HCT116 (cell line): ENCODE measurements around the gene CTBP2. TPM values are rescaled to one million over a fixed set of nuclear protein-coding genes. Genes with fewer than 3 reads are reported as not detected.

ENCODE experiments used
- ATAC-seq: fragments of 200-7000 bp; cut with Tn5 transposase; 2 replicates; pipeline ENCODE4 v1.9.1; 2020; ENCODE audit warnings: mild to moderate bottlenecking, moderate library complexity
- BruUV-seq: library from RNA; stranded (reverse); fragments of 400-500 nt; replicated peaks from 2 replicates; lab custom pipeline; 2021; lab: Mats Ljungman, UMichigan
- CTCF ChIA-PET: fragments of 300-600 bp; sonication (Branson Sonifier 250); formaldehyde crosslinking; loops from one replicate; lab custom pipeline; 2021; ENCODE audit warnings: antibody characterized with exemption; lab: Charles Lee
- POLR2A ChIA-PET: fragments of 300-600, 350-600 bp; sonication (Branson Sonifier 250); formaldehyde crosslinking; loops from one replicate; lab custom pipeline; 2021; ENCODE audit warnings: antibody characterized with exemption; lab: Charles Lee
- RAD21 ChIA-PET, 2 experiments: fragments of 300-600 bp; sonication (Branson Sonifier 250); formaldehyde crosslinking; loops; one replicate each; lab custom pipeline; 2023; ENCODE audit warnings: low total read pairs in 2 of 2; ENCODE audit not compliant: uncharacterized antibody in 2 of 2, unreplicated experiment in 2 of 2, low non-redundant PET in 1 of 2; lab: Charles Lee
- DNase-seq: peaks from one replicate; pipeline ENCODE4 v3.0.0-alpha.2; 2010; ENCODE audit warnings: low read depth, low spot score
- H2AFZ ChIP-seq: fragments of 200-600 bp; shearing (Covaris generic), sonication (generic); 2 replicates; pipeline ENCODE4 v1.6.1; 2017; ENCODE audit warnings: low read depth, mixed run types, mixed read lengths, antibody characterized with exemption, low read length; ENCODE audit not compliant: poor library complexity, severe bottlenecking
- H3K27ac ChIP-seq: 2 replicates; pipeline ENCODE4 v1.5.1; 2012; ENCODE audit warnings: low read depth, low read length
- H3K27me3 ChIP-seq: fragments of 200-600 bp; sonication (generic); 2 replicates; pipeline ENCODE4 v1.6.1; 2016; ENCODE audit warnings: mixed run types, low read length, mixed read lengths; ENCODE audit not compliant: insufficient read depth
- H3K36me3 ChIP-seq, 2 experiments: fragments of 200-500 bp in 1 of 2; fragments of 200-600 bp in 1 of 2; sonication (Bioruptor generic) in 1 of 2; sonication (generic) in 1 of 2; 2 replicates each; pipeline versions ENCODE4 v1.5.1 to v1.6.1; 2014 to 2016; ENCODE audit warnings: low read length in 2 of 2, inconsistent platforms in 1 of 2, mixed read lengths in 1 of 2, mixed run types in 1 of 2; ENCODE audit not compliant: insufficient read depth in 2 of 2, control insufficient read depth in 1 of 2
- H3K4me1 ChIP-seq, 2 experiments: fragments of 200-600 bp in 1 of 2; sonication (generic) in 1 of 2; 2 replicates each; pipeline versions ENCODE4 v1.5.1 to v1.6.1; 2012 to 2017; ENCODE audit warnings: low read length in 2 of 2, inconsistent platforms in 1 of 2, mild to moderate bottlenecking in 1 of 2, mixed read lengths in 1 of 2, mixed run types in 1 of 2, moderate library complexity in 1 of 2; ENCODE audit not compliant: insufficient read depth in 2 of 2, control insufficient read depth in 1 of 2
- H3K4me2 ChIP-seq: fragments of 200-600 bp; sonication (generic); 2 replicates; pipeline ENCODE4 v1.6.1; 2017; ENCODE audit warnings: mixed run types, low read length, mixed read lengths
- H3K4me3 ChIP-seq, 2 experiments: fragments of 200-600 bp in 1 of 2; sonication (generic) in 1 of 2; replicated peaks in 1 of 2; 2 replicates each; pipeline ENCODE4 v1.5.1; 2011 to 2016; ENCODE audit warnings: low read length in 2 of 2, control low read depth in 1 of 2, low read depth in 1 of 2, mild to moderate bottlenecking in 1 of 2, mixed read lengths in 1 of 2, mixed run types in 1 of 2
- H3K79me2 ChIP-seq: fragments of 200-600 bp; sonication (generic); 2 replicates; pipeline ENCODE4 v1.6.1; 2017; ENCODE audit warnings: mild to moderate bottlenecking, mixed run types, low read length, moderate library complexity, mixed read lengths; ENCODE audit not compliant: insufficient read depth
- H3K9ac ChIP-seq: fragments of 200-600 bp; sonication (generic); 2 replicates; pipeline ENCODE4 v1.6.1; 2016; ENCODE audit warnings: low read length, mixed read lengths
- H3K9me2 ChIP-seq: fragments of 200-600 bp; sonication (generic), shearing (Covaris generic); 2 replicates; pipeline ENCODE4 v1.6.1; 2017; ENCODE audit warnings: mixed run types, mild to moderate bottlenecking, moderate library complexity; ENCODE audit not compliant: insufficient read depth
- H3K9me3 ChIP-seq, 2 experiments: fragments of 200-500 bp in 1 of 2; fragments of 200-600 bp in 1 of 2; sonication (Bioruptor generic) in 1 of 2; sonication (generic) in 1 of 2; 2 replicates each; pipeline ENCODE4 v1.6.1; 2014 to 2017; ENCODE audit warnings: low read length in 2 of 2, mixed read lengths in 2 of 2, inconsistent platforms in 1 of 2, low read depth in 1 of 2, mild to moderate bottlenecking in 1 of 2, mixed run types in 1 of 2, moderate library complexity in 1 of 2; ENCODE audit not compliant: control insufficient read depth in 1 of 2, insufficient read depth in 1 of 2
- H4K20me1 ChIP-seq: fragments of 200-600 bp; sonication (generic), shearing (Covaris generic); 2 replicates; pipeline ENCODE4 v1.6.1; 2017; ENCODE audit warnings: mixed run types, mild to moderate bottlenecking, moderate library complexity; ENCODE audit not compliant: insufficient read depth
- CEBPB ChIP-seq: IDR thresholded peaks from 2 replicates; pipeline ENCODE4 v1.6.1; 2012; ENCODE audit warnings: low read depth
- FOSL1 ChIP-seq: IDR thresholded peaks from 2 replicates; pipeline ENCODE4 v1.6.1; 2012; ENCODE audit warnings: low read depth
- POLR2A ChIP-seq: IDR thresholded peaks from 2 replicates; pipeline ENCODE4 v1.7.0; 2011; ENCODE audit warnings: borderline replicate concordance; ENCODE audit not compliant: insufficient read depth, insufficient read length; ENCODE audit errors: extremely low read depth
- POLR2AphosphoS5 ChIP-seq: IDR thresholded peaks from 2 replicates; pipeline ENCODE4 v1.6.1; 2011; ENCODE audit warnings: mild to moderate bottlenecking, low read depth, low read length, moderate library complexity
- RAD21 ChIP-seq: IDR thresholded peaks from 2 replicates; pipeline ENCODE4 v1.6.1; 2012; ENCODE audit warnings: low read depth, mild to moderate bottlenecking
- SP1 ChIP-seq: IDR thresholded peaks from 2 replicates; pipeline ENCODE4 v1.6.1; 2012; ENCODE audit warnings: low read depth
- SRF ChIP-seq: IDR thresholded peaks from 2 replicates; pipeline ENCODE4 v1.6.1; 2012; ENCODE audit warnings: low read depth
- ZBTB33 ChIP-seq: IDR thresholded peaks from 2 replicates; pipeline ENCODE4 v1.6.1; 2011; ENCODE audit warnings: mild to moderate bottlenecking, low read length, moderate library complexity; ENCODE audit not compliant: insufficient replicate concordance; ENCODE audit errors: extremely low read depth
- ZFX ChIP-seq: fragments of 450-650 bp; IDR thresholded peaks from 2 replicates; pipeline ENCODE4 v1.6.1; 2017
- ZNF274 ChIP-seq: fragments of 200-500 bp; sonication (Bioruptor generic); IDR thresholded peaks from 2 replicates; pipeline ENCODE4 v1.6.1; 2014; ENCODE audit warnings: mild to moderate bottlenecking, low read depth, low read length, inconsistent platforms
- intact Hi-C: fragments of 100-400 bp; cut with micrococcal nuclease; formaldehyde crosslinking; loops from 2 replicates; pipeline ENCODE4 v1.10.0; 2022
- total RNA-seq: library from RNA; stranded (reverse); gene quantifications from one replicate; pipeline ENCODE4 v1.2.1, GENCODE V29; 2021; ENCODE audit not compliant: unreplicated experiment

Gene CTBP2
- total RNA-seq, 1 experiment from 2014 or later: 144 TPM

GRCh38 chr10:125169279-125169678, 8.9 kb upstream of the CTBP2 start:
- no peak for DNase-seq
- no peak for ATAC-seq
- Histone ChIP-seq H3K27ac (no peak overlapping the region), H3K4me1 (no peaks in the 10 kb centered on the region), H3K9me3 (no peaks in the 10 kb centered on the region), H3K36me3 (no peaks in the 10 kb centered on the region), H3K9ac (no peak overlapping the region), H4K20me1 (no peaks in the 10 kb centered on the region), H3K4me3 (no peak overlapping the region), H2AFZ (no peak overlapping the region), H3K9me2 (no peaks in the 10 kb centered on the region), H3K79me2 (no peaks in the 10 kb centered on the region), H3K27me3 (no peaks in the 10 kb centered on the region), H3K4me2 (no peak overlapping the region)
- no TSS peak for BruUV-seq
- CTCF ChIA-PET: no interaction called here
- intact Hi-C loops: no loop called here
- RAD21 ChIA-PET: no interaction called here
- POLR2A ChIA-PET: no interaction called here
- no peak for TF ChIP-seq FOSL1
- no peak for TF ChIP-seq SP1
- no peak for TF ChIP-seq ZNF274
- no peak for TF ChIP-seq ZBTB33
- no peak for TF ChIP-seq ZFX
- no peak for TF ChIP-seq CEBPB
- TF ChIP-seq POLR2AphosphoS5: no peak
- TF ChIP-seq RAD21: no peak

GRCh38 chr10:125166658-125167057, 6.3 kb upstream of the CTBP2 start:
- ChIA-PET RAD21 (no interaction called here), POLR2A (no interaction called here), CTCF (no interaction called here)
- no peak overlapping the region for H3K27ac ChIP-seq
- BruUV-seq: no TSS peak
- no peaks in the 10 kb centered on the region for H3K36me3 ChIP-seq
- intact Hi-C loops: no loop called here
- H3K4me2 ChIP-seq: no peak overlapping the region
- no peaks in the 10 kb centered on the region for H3K9me2 ChIP-seq
- H3K79me2 ChIP-seq: no peaks in the 10 kb centered on the region
- H2AFZ ChIP-seq: no peak overlapping the region
- peaks cover 9 to 10% of the 10 kb centered on the region in 2 experiments; a peak in 3 of 4 replicates for H3K4me1 ChIP-seq
- ATAC-seq (no peak), DNase-seq (no peak)
- TF ChIP-seq SRF (no peak), POLR2A (no peak), ZNF274 (no peak), POLR2AphosphoS5 (no peak)
- no peak overlapping the region for H3K4me3 ChIP-seq
- H3K9ac ChIP-seq: no peak overlapping the region
- H3K27me3 ChIP-seq: no peaks in the 10 kb centered on the region
- H4K20me1 ChIP-seq: no peaks in the 10 kb centered on the region
- no peaks in the 10 kb centered on the region for H3K9me3 ChIP-seq
